SK-N-SH (cell line): ENCODE data around the gene DNAH10.

Source experiments
- CHD2 ChIP-seq: fragments of 150-350 bp; IDR thresholded peaks from 2 replicates; pipeline ENCODE4 v1.6.1; 2018; ENCODE audit warnings: low read length; ENCODE audit not compliant: partially characterized antibody
- CTCF ChIP-seq: fragments of 200-600 bp; sonication (generic); IDR thresholded peaks from 2 replicates; pipeline ENCODE4 v1.6.1; 2017; ENCODE audit warnings: antibody characterized with exemption, mild to moderate bottlenecking, moderate library complexity
- JUND ChIP-seq: IDR thresholded peaks from 2 replicates; pipeline ENCODE4 v1.4.0; 2012
- POLR2AphosphoS5 ChIP-seq: IDR thresholded peaks from 2 replicates; pipeline ENCODE4 v1.6.1; 2012; ENCODE audit warnings: low read depth, low read length
- TF ChIP-seq, protein P1 (sequence below): fragments of 150-350 bp; IDR thresholded peaks from 2 replicates; pipeline ENCODE4 v1.6.1; 2017; ENCODE audit warnings: antibody characterized with exemption, low read length, low read depth, borderline replicate concordance
- TF ChIP-seq, protein P2 (sequence below): IDR thresholded peaks from 2 replicates; pipeline ENCODE4 v1.4.0; 2012; ENCODE audit warnings: low read depth
- TF ChIP-seq, protein P3 (sequence below): IDR thresholded peaks from 2 replicates; pipeline ENCODE4 v1.4.0; 2012; ENCODE audit warnings: low read depth, borderline replicate concordance

DNA sequence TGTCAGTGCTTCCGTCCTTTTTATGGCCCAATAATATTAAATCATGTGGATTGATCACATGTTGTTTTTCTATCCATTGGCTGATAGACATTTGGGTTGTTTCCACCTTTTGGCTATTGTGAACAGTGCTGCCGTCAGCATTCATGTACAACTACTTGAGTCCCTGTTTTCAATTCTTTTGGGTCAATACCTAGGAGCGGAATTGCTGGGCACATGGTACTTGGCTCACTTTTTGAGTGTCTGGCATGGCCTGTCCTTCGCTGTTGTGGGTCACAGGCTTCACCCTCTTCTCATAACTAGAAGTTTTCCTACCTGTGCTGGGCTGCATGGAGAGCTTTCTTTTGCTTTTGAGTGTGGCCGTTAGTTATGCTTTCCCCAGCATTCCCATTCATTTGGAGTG lies 72.7 kb downstream of the DNAH10 start:
- TF ChIP-seq CTCF (no peak), POLR2AphosphoS5 (no peak), JUND (no peak), CHD2 (no peak)
- TF ChIP-seq, protein P1, sequence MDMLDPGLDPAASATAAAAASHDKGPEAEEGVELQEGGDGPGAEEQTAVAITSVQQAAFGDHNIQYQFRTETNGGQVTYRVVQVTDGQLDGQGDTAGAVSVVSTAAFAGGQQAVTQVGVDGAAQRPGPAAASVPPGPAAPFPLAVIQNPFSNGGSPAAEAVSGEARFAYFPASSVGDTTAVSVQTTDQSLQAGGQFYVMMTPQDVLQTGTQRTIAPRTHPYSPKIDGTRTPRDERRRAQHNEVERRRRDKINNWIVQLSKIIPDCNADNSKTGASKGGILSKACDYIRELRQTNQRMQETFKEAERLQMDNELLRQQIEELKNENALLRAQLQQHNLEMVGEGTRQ: no peak
- TF ChIP-seq, protein P2, sequence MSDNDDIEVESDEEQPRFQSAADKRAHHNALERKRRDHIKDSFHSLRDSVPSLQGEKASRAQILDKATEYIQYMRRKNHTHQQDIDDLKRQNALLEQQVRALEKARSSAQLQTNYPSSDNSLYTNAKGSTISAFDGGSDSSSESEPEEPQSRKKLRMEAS: no peak
- TF ChIP-seq, protein P3, sequence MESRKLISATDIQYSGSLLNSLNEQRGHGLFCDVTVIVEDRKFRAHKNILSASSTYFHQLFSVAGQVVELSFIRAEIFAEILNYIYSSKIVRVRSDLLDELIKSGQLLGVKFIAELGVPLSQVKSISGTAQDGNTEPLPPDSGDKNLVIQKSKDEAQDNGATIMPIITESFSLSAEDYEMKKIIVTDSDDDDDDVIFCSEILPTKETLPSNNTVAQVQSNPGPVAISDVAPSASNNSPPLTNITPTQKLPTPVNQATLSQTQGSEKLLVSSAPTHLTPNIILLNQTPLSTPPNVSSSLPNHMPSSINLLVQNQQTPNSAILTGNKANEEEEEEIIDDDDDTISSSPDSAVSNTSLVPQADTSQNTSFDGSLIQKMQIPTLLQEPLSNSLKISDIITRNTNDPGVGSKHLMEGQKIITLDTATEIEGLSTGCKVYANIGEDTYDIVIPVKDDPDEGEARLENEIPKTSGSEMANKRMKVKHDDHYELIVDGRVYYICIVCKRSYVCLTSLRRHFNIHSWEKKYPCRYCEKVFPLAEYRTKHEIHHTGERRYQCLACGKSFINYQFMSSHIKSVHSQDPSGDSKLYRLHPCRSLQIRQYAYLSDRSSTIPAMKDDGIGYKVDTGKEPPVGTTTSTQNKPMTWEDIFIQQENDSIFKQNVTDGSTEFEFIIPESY: no peak
